H1 (cell line): ENCODE data around the gene ZNF526. TPM values are rescaled to one million over a fixed set of nuclear protein-coding genes. Genes with fewer than 3 reads are reported as not detected.

Experiments
- CTCF ChIA-PET: fragments of 300-600 bp; sonication (Branson Sonifier 250); formaldehyde crosslinking; loops from one replicate; lab custom pipeline; 2021; ENCODE audit not compliant: partially characterized antibody; lab: Charles Lee
- POLR2A ChIA-PET: fragments of 300-600 bp; sonication (Branson Sonifier 250); formaldehyde crosslinking; loops from one replicate; lab custom pipeline; 2021; ENCODE audit warnings: inconsistent platforms; ENCODE audit not compliant: partially characterized antibody; lab: Charles Lee
- DNase-seq, 2 experiments: peaks; one replicate each; pipeline versions ENCODE4 v3.0.0 to v3.0.0-alpha.2; 2010 to 2022; ENCODE audit warnings: low spot score in 2 of 2, low read depth in 1 of 2, mixed read lengths in 1 of 2
- FAIRE-seq: peaks from 2 replicates; lab custom pipeline; 2011; peaks lifted over from hg19 to GRCh38; lab: Jason Lieb, UNC
- H2AFZ ChIP-seq: 2 replicates; pipeline ENCODE4 v1.8.1; 2012; ENCODE audit warnings: low read length, inconsistent platforms
- H2AK5ac ChIP-seq: 2 replicates; pipeline ENCODE4 v1.6.1; 2013; ENCODE audit warnings: low read depth, low read length
- H2BK120ac ChIP-seq: replicated peaks from 2 replicates; pipeline ENCODE3; 2013; ENCODE audit warnings: low read depth, low read length, inconsistent platforms
- H2BK12ac ChIP-seq: 2 replicates; pipeline ENCODE4 v1.6.1; 2013; ENCODE audit warnings: low read depth, low read length
- H2BK15ac ChIP-seq: 2 replicates; pipeline ENCODE4 v1.6.1; 2013; ENCODE audit warnings: low read length
- H2BK20ac ChIP-seq: 2 replicates; pipeline ENCODE4 v1.6.1; 2013; ENCODE audit warnings: low read length
- H2BK5ac ChIP-seq: 2 replicates; pipeline ENCODE4 v1.6.1; 2013; ENCODE audit warnings: low read depth, low read length
- H3K14ac ChIP-seq: 2 replicates; pipeline ENCODE4 v1.6.1; 2013; ENCODE audit warnings: inconsistent platforms; ENCODE audit not compliant: insufficient read length
- H3K18ac ChIP-seq: 2 replicates; pipeline ENCODE4 v1.6.1; 2013; ENCODE audit warnings: low read length; ENCODE audit errors: extremely low read depth
- H3K23ac ChIP-seq: 2 replicates; pipeline ENCODE4 v1.6.1; 2013; ENCODE audit warnings: inconsistent platforms; ENCODE audit not compliant: insufficient read length
- H3K23me2 ChIP-seq: 2 replicates; pipeline ENCODE4 v1.6.1; 2013; ENCODE audit warnings: low read depth, low read length
- H3K27ac ChIP-seq: 2 replicates; pipeline ENCODE4 v1.6.1; 2011; ENCODE audit warnings: low read depth, low read length, inconsistent platforms
- H3K27me3 ChIP-seq, 4 experiments: replicated peaks in 1 of 4; 1 replicate in 1 of 4; 2 replicates in 3 of 4; pipeline versions ENCODE4 v1.6.1 to v1.8.1; 2011 to 2013; ENCODE audit warnings: low read length in 3 of 4, mild to moderate bottlenecking in 3 of 4, inconsistent platforms in 2 of 4, mixed read lengths in 2 of 4, moderate library complexity in 1 of 4; ENCODE audit not compliant: control insufficient read depth in 3 of 4, insufficient read depth in 3 of 4; ENCODE audit errors: extremely low read depth in 1 of 4
- H3K36me3 ChIP-seq, 4 experiments: 2 replicates each; pipeline versions ENCODE4 v1.6.1 to v1.8.1; 2011 to 2013; ENCODE audit warnings: mild to moderate bottlenecking in 4 of 4, low read length in 3 of 4, moderate library complexity in 2 of 4, control low read depth in 1 of 4, inconsistent platforms in 1 of 4; ENCODE audit not compliant: insufficient read depth in 4 of 4, control insufficient read depth in 2 of 4
- H3K4ac ChIP-seq: replicated peaks from 2 replicates; pipeline ENCODE3; 2013; ENCODE audit warnings: low read length, low read depth, mixed read lengths, inconsistent platforms; ENCODE audit not compliant: insufficient read length
- H3K4me1 ChIP-seq, 4 experiments: replicated peaks in 1 of 4; 1 replicate in 1 of 4; 2 replicates in 3 of 4; pipeline versions ENCODE4 v1.6.1 to v1.8.1; 2011 to 2013; ENCODE audit warnings: low read length in 3 of 4, inconsistent platforms in 2 of 4, mixed read lengths in 1 of 4; ENCODE audit not compliant: insufficient read depth in 4 of 4, control insufficient read depth in 3 of 4
- H3K4me2 ChIP-seq, 2 experiments: 2 replicates each; pipeline versions ENCODE4 v1.6.1 to v1.8.1; 2011 to 2013; ENCODE audit warnings: low read depth in 2 of 2, low read length in 2 of 2, control low read depth in 1 of 2, inconsistent platforms in 1 of 2, mild to moderate bottlenecking in 1 of 2; ENCODE audit not compliant: insufficient read depth in 1 of 2
- H3K4me3 ChIP-seq, 4 experiments: fragments of 200-600, 300-600 bp in 1 of 4; sonication (generic), shearing (Covaris generic), sonication (Bioruptor Twin) in 1 of 4; 2 replicates each; pipeline versions ENCODE4 v1.5.1 to v1.8.1; 2011 to 2016; ENCODE audit warnings: low read length in 4 of 4, low read depth in 3 of 4, control low read depth in 2 of 4, inconsistent platforms in 2 of 4, mild to moderate bottlenecking in 2 of 4, mixed read lengths in 1 of 4, moderate library complexity in 1 of 4; ENCODE audit not compliant: insufficient read depth in 2 of 4; ENCODE audit errors: extremely low read depth in 1 of 4
- H3K56ac ChIP-seq: replicated peaks from 2 replicates; pipeline ENCODE3; 2013; ENCODE audit warnings: low read depth, mild to moderate bottlenecking, mixed read lengths, low read length, inconsistent platforms; ENCODE audit not compliant: insufficient read length
- H3K79me1 ChIP-seq: 2 replicates; pipeline ENCODE4 v1.6.1; 2013; ENCODE audit warnings: low read depth, low read length, control low read depth
- H3K79me2 ChIP-seq, 2 experiments: 2 replicates each; pipeline versions ENCODE4 v1.6.1 to v1.8.1; 2012 to 2013; ENCODE audit warnings: low read length in 2 of 2, mild to moderate bottlenecking in 2 of 2, inconsistent platforms in 1 of 2; ENCODE audit not compliant: insufficient read depth in 2 of 2, control insufficient read depth in 1 of 2
- H3K9ac ChIP-seq, 4 experiments: replicated peaks in 1 of 4; 1 replicate in 1 of 4; 2 replicates in 3 of 4; pipeline versions ENCODE4 v1.6.1 to v1.8.1; 2011 to 2013; ENCODE audit warnings: low read depth in 3 of 4, low read length in 3 of 4, control low read depth in 2 of 4, mild to moderate bottlenecking in 2 of 4, moderate library complexity in 2 of 4, inconsistent platforms in 1 of 4; ENCODE audit errors: extremely low read depth in 1 of 4
- H3K9me3 ChIP-seq, 2 experiments: 2 replicates each; pipeline versions ENCODE4 v1.6.1 to v1.8.1; 2012 to 2013; ENCODE audit warnings: mild to moderate bottlenecking in 2 of 2, moderate library complexity in 2 of 2, control low read depth in 1 of 2, inconsistent platforms in 1 of 2, low read depth in 1 of 2, low read length in 1 of 2, mixed read lengths in 1 of 2; ENCODE audit not compliant: insufficient read depth in 2 of 2
- H4K20me1 ChIP-seq, 2 experiments: replicated peaks in 1 of 2; 2 replicates each; pipeline versions ENCODE3 to v1.8.1; 2011 to 2013; ENCODE audit warnings: inconsistent platforms in 2 of 2, low read length in 2 of 2, mild to moderate bottlenecking in 1 of 2; ENCODE audit not compliant: insufficient read depth in 2 of 2, control insufficient read depth in 1 of 2
- H4K5ac ChIP-seq: 2 replicates; pipeline ENCODE4 v1.6.1; 2013; ENCODE audit warnings: low read length, low read depth, mixed read lengths, inconsistent platforms; ENCODE audit not compliant: insufficient read length
- H4K8ac ChIP-seq: 2 replicates; pipeline ENCODE4 v1.8.0; 2013; ENCODE audit warnings: mild to moderate bottlenecking, moderate library complexity, low read length, inconsistent platforms; ENCODE audit not compliant: insufficient read depth; ENCODE audit errors: extremely low read depth
- H4K91ac ChIP-seq: replicated peaks from 2 replicates; pipeline ENCODE3; 2013; ENCODE audit warnings: low read length, mixed read lengths, inconsistent platforms; ENCODE audit not compliant: insufficient read length
- SP4 ChIP-seq: IDR thresholded peaks from 2 replicates; pipeline ENCODE4 v1.6.1; 2012; ENCODE audit warnings: low read length, inconsistent platforms
- TCF12 ChIP-seq: IDR thresholded peaks from 2 replicates; pipeline ENCODE4 v1.6.1; 2011; ENCODE audit warnings: low read depth, mild to moderate bottlenecking, low read length
- WGBS, 2 experiments: shearing (Covaris generic) in 1 of 2; methylation state at CpG; one replicate each; pipeline versions ENCODE4 v1.1.6 to v1.1.7; 2013 to 2015; ENCODE audit warnings: low lambda C conversion rate in 2 of 2, mixed read lengths in 2 of 2, inconsistent platforms in 1 of 2, low coverage in 1 of 2, missing lambda C conversion rate in 1 of 2; ENCODE audit not compliant: insufficient replicate concordance in 2 of 2, insufficient coverage in 1 of 2, insufficient read length in 1 of 2; ENCODE audit errors: extremely low coverage in 1 of 2, missing lambda C conversion rate in 1 of 2; 5-methylcytosine and 5-hydroxymethylcytosine counted together
- polyA plus RNA-seq, 7 experiments: library from polyadenylated mRNA; depleted of rRNA in 3 of 7; stranded (reverse) in 5 of 7; unstranded in 2 of 7; fragments of >200 nt in 5 of 7; fragments of 200-250 nt in 2 of 7; gene quantifications; 1 replicate in 5 of 7; 2 replicates in 1 of 7; 4 replicates in 1 of 7; pipeline versions ENCODE4 v1.2.1 to v1.2.3, GENCODE V29; 2011 to 2013; ENCODE audit warnings: missing spikeins in 2 of 7, mixed read lengths in 2 of 7
- total RNA-seq: library from RNA; stranded (reverse); fragmentation: NEBNext Ultra II Directional; extraction: Animal tissue kit (Norgen Biotek cat#: 25700); gene quantifications from 2 replicates; pipeline ENCODE4 v1.2.1, GENCODE V29; 2021
- TF ChIP-seq, protein P1 (sequence below): IDR thresholded peaks from 2 replicates; pipeline ENCODE4 v1.6.1; 2012; ENCODE audit warnings: inconsistent platforms

The ZNF526 gene
- total and polyA plus RNA-seq, 2 of the 8 experiments (the other 6 are each of a cell fraction or from before 2014, with no cell fraction given), result 8.4 to 14.1 TPM

GRCh38 chr19:42232435-42232834, 12.3 kb downstream of the ZNF526 start:
- no peak overlapping the region for H3K4me3 ChIP-seq
- H3K4me1 ChIP-seq, result no peaks in the 10 kb centered on the region
- no peak overlapping the region for H2BK12ac ChIP-seq
- ChIA-PET POLR2A (interaction anchor here (0.6 to 4.5 kb wide), 6 partner anchors 10 to 246 kb away, joined by 3 to 21 read pairs (median 4); partner anchors contain the start of genes GSK3A, PAFAH1B3 and PRR19), CTCF (interaction anchor here (1.1 to 1.3 kb wide), 3 partner anchors 12 to 124 kb away, joined by 3 to 6 read pairs (median 3); no protein-coding TSS in a partner anchor)
- H3K79me1 ChIP-seq, result peaks cover 3% of the 10 kb centered on the region
- no peak overlapping the region for H2AFZ ChIP-seq
- H4K8ac ChIP-seq, result no peak overlapping the region
- H3K4ac ChIP-seq, result no peak overlapping the region
- WGBS, 2 experiments, result 96% methylated on average over 10 of the region's 10 CpGs; no CpG with 5 or more reads in 1 of the 2 experiments
- H3K23me2 ChIP-seq, result no peaks in the 10 kb centered on the region
- H3K79me2 ChIP-seq, result no peaks in the 10 kb centered on the region
- H3K9me3 ChIP-seq, result no peaks in the 10 kb centered on the region
- H2BK20ac ChIP-seq, result no peak overlapping the region
- no peak overlapping the region for H4K91ac ChIP-seq
- H2BK5ac ChIP-seq, result no peak overlapping the region
- H3K27me3 ChIP-seq, result no peaks in the 10 kb centered on the region
- no peak overlapping the region for H3K4me2 ChIP-seq
- peaks cover 8 to 60% (median 36%) of the 10 kb centered on the region in 4 experiments; a peak in 6 of 8 replicates for H3K36me3 ChIP-seq
- H3K9ac ChIP-seq, result no peak overlapping the region
- no peak for FAIRE-seq
- H3K27ac ChIP-seq, result no peak overlapping the region
- no peak overlapping the region for H3K23ac ChIP-seq
- H3K56ac ChIP-seq, result no peak overlapping the region
- no peak for DNase-seq
- H2AK5ac ChIP-seq, result no peak overlapping the region
- no peak overlapping the region for H3K18ac ChIP-seq
- H2BK15ac ChIP-seq, result no peak overlapping the region
- no peak overlapping the region for H2BK120ac ChIP-seq
- peaks cover 13 to 33% of the 10 kb centered on the region in 2 experiments for H4K20me1 ChIP-seq
- H4K5ac ChIP-seq, result no peak overlapping the region
- H3K14ac ChIP-seq, result no peak overlapping the region
- TF ChIP-seq, protein P1, sequence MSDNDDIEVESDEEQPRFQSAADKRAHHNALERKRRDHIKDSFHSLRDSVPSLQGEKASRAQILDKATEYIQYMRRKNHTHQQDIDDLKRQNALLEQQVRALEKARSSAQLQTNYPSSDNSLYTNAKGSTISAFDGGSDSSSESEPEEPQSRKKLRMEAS, result no peak
- TF ChIP-seq SP4 (no peak), TCF12 (no peak)
